Endothelial cell of umbilical vein (primary cell): Measurements from ENCODE around the gene ZNF316. TPM values are rescaled to one million over a fixed set of nuclear protein-coding genes. Genes with fewer than 3 reads are reported as not detected.

Source experiments
- BruUV-seq: library from RNA; stranded (reverse); fragments of 400-500 nt; replicated peaks from 2 replicates; lab custom pipeline; 2021; lab: Mats Ljungman, UMichigan
- CTCF ChIA-PET: fragments of 300-600, 350-600 bp; sonication (Branson Sonifier 250); formaldehyde crosslinking; loops from one replicate; lab custom pipeline; 2021; ENCODE audit warnings: antibody characterized with exemption, inconsistent platforms; lab: Charles Lee
- POLR2A ChIA-PET: fragments of 300-600, 350-600 bp; sonication (Branson Sonifier 250); formaldehyde crosslinking; loops from one replicate; lab custom pipeline; 2021; ENCODE audit warnings: antibody characterized with exemption, inconsistent platforms; lab: Charles Lee
- DNase-seq: peaks from one replicate; pipeline ENCODE4 v3.0.0-alpha.2; 2011; ENCODE audit warnings: low read depth, low spot score
- FAIRE-seq: peaks from 2 replicates; lab custom pipeline; 2011; peaks lifted over from hg19 to GRCh38; lab: Jason Lieb, UNC
- H2AFZ ChIP-seq: 2 replicates; pipeline ENCODE4 v1.6.0; 2012; ENCODE audit warnings: low read depth, low read length, control low read depth, inconsistent platforms
- H3K27ac ChIP-seq: 2 replicates; pipeline ENCODE4 v1.5.1; 2011; ENCODE audit warnings: low read depth, mild to moderate bottlenecking, control low read depth, low read length, moderate library complexity; ENCODE audit not compliant: insufficient read depth
- H3K27me3 ChIP-seq, 2 experiments: 2 replicates each; pipeline versions ENCODE4 v1.6.0 to v1.6.1; 2011; ENCODE audit warnings: low read length in 2 of 2, mixed read lengths in 1 of 2; ENCODE audit not compliant: control insufficient read depth in 2 of 2, insufficient read depth in 2 of 2
- H3K36me3 ChIP-seq, 2 experiments: 2 replicates in 1 of 2; 3 replicates in 1 of 2; pipeline ENCODE4 v1.5.1; 2011; ENCODE audit warnings: low read length in 2 of 2, mild to moderate bottlenecking in 1 of 2, moderate library complexity in 1 of 2; ENCODE audit not compliant: control insufficient read depth in 2 of 2, insufficient read depth in 2 of 2; ENCODE audit errors: extremely low read depth in 1 of 2
- H3K4me1 ChIP-seq: 3 replicates; pipeline ENCODE4 v1.5.1; 2011; ENCODE audit warnings: mild to moderate bottlenecking, low read length; ENCODE audit not compliant: control insufficient read depth, insufficient read depth; ENCODE audit errors: extremely low read depth
- H3K4me2 ChIP-seq: 2 replicates; pipeline ENCODE4 v1.6.1; 2011; ENCODE audit warnings: low read length, control low read depth, mixed read lengths; ENCODE audit not compliant: insufficient read depth
- H3K4me3 ChIP-seq, 3 experiments: fragments of 200-600 bp in 1 of 3; sonication (generic), shearing (Covaris generic) in 1 of 3; replicated peaks in 1 of 3; 2 replicates each; pipeline ENCODE4 v1.5.1; 2011 to 2016; ENCODE audit warnings: control low read depth in 3 of 3, low read length in 3 of 3, mild to moderate bottlenecking in 2 of 3, inconsistent platforms in 1 of 3, low read depth in 1 of 3, moderate library complexity in 1 of 3; ENCODE audit not compliant: insufficient read depth in 1 of 3
- H3K79me2 ChIP-seq: 2 replicates; pipeline ENCODE4 v1.6.0; 2012; ENCODE audit warnings: low read length, inconsistent platforms; ENCODE audit not compliant: control insufficient read depth, insufficient read depth
- H3K9ac ChIP-seq: replicated peaks from 2 replicates; pipeline ENCODE3; 2011; ENCODE audit warnings: low read length, control low read depth; ENCODE audit not compliant: insufficient read depth; ENCODE audit errors: extremely low read depth
- H3K9me1 ChIP-seq: replicated peaks from 3 replicates; pipeline ENCODE4 v1.6.0; 2011; ENCODE audit warnings: mild to moderate bottlenecking, low read length; ENCODE audit not compliant: control insufficient read depth, insufficient read depth; ENCODE audit errors: extremely low read depth
- H3K9me3 ChIP-seq: replicated peaks from 2 replicates; pipeline ENCODE4 v1.5.1; 2012; ENCODE audit warnings: low read length, inconsistent platforms; ENCODE audit not compliant: control insufficient read depth, insufficient read depth
- H4K20me1 ChIP-seq: replicated peaks from 2 replicates; pipeline ENCODE3; 2011; ENCODE audit warnings: mild to moderate bottlenecking, low read length; ENCODE audit not compliant: control insufficient read depth, insufficient read depth; ENCODE audit errors: extremely low read depth
- EZH2 ChIP-seq: IDR thresholded peaks from 2 replicates; pipeline ENCODE4 v1.6.1; 2012; ENCODE audit warnings: borderline replicate concordance, low read depth, mild to moderate bottlenecking, moderate library complexity, low read length, inconsistent platforms; ENCODE audit not compliant: severe bottlenecking
- FOS ChIP-seq: IDR thresholded peaks from 2 replicates; pipeline ENCODE4 v1.6.1; 2011; ENCODE audit warnings: mild to moderate bottlenecking, low read length, moderate library complexity, borderline replicate concordance; ENCODE audit not compliant: insufficient read depth
- GATA2 ChIP-seq: IDR thresholded peaks from 2 replicates; pipeline ENCODE4 v1.7.0; 2011; ENCODE audit warnings: low read depth, mild to moderate bottlenecking, moderate library complexity, mixed read lengths, low read length; ENCODE audit not compliant: insufficient read length, insufficient read depth
- MYC ChIP-seq: IDR thresholded peaks from one replicate; pipeline ENCODE4 v1.6.1; 2011; ENCODE audit warnings: mild to moderate bottlenecking, low read depth, low read length
- POLR2A ChIP-seq: IDR thresholded peaks from 2 replicates; pipeline ENCODE4 v1.6.1; 2012; ENCODE audit warnings: low read depth, mild to moderate bottlenecking, control low read depth, low read length
- POLR2AphosphoS5 ChIP-seq: IDR thresholded peaks from 2 replicates; pipeline ENCODE4 v1.6.1; 2012; ENCODE audit warnings: low read depth, mild to moderate bottlenecking, control low read depth, low read length, moderate library complexity; ENCODE audit not compliant: insufficient read depth
- dilution Hi-C: fragments of 300-500 bp; cut with MboI; formaldehyde crosslinking; loops from one replicate; pipeline ENCODE4 v1.15.0; 2019; ENCODE audit warnings: low sequenced_read_pairs; ENCODE audit not compliant: extremely low pct_ligation_motif_present
- intact Hi-C: fragments of 100-400 bp; cut with micrococcal nuclease; formaldehyde crosslinking; loops from one replicate; pipeline ENCODE4 v1.10.0; 2022
- polyA plus RNA-seq, 4 experiments: library from polyadenylated mRNA; depleted of rRNA in 3 of 4; stranded (reverse) in 3 of 4; unstranded in 1 of 4; fragments of >200 nt; gene quantifications; 2 replicates each; pipeline versions ENCODE4 v1.2.1 to v1.2.3, GENCODE V29; 2011 to 2012; ENCODE audit warnings: missing spikeins in 1 of 4
- total RNA-seq: library from RNA; stranded (reverse); gene quantifications from 2 replicates; pipeline ENCODE4 v1.2.3, GENCODE V29; 2021
- TF ChIP-seq, protein P1 (sequence below), 2 donors: IDR thresholded peaks; 1 replicate in 1 of 2; 2 replicates in 1 of 2; pipeline ENCODE4 v1.5.1; 2011; ENCODE audit warnings: low read length in 2 of 2, mild to moderate bottlenecking in 2 of 2, moderate library complexity in 2 of 2, control low read depth in 1 of 2, inconsistent platforms in 1 of 2, low read depth in 1 of 2; ENCODE audit not compliant: insufficient read depth in 1 of 2; ENCODE audit errors: extremely low read depth in 1 of 2
- TF ChIP-seq, protein P2 (sequence below): IDR thresholded peaks from 2 replicates; pipeline ENCODE4 v1.6.1; 2011; ENCODE audit not compliant: insufficient read depth, insufficient read length

The ZNF316 gene
- total and polyA plus RNA-seq, 2 donors (not counting 3 experiments of a cell fraction or from before 2014, with no cell fraction given), result 7.7 to 23.8 TPM

DNA sequence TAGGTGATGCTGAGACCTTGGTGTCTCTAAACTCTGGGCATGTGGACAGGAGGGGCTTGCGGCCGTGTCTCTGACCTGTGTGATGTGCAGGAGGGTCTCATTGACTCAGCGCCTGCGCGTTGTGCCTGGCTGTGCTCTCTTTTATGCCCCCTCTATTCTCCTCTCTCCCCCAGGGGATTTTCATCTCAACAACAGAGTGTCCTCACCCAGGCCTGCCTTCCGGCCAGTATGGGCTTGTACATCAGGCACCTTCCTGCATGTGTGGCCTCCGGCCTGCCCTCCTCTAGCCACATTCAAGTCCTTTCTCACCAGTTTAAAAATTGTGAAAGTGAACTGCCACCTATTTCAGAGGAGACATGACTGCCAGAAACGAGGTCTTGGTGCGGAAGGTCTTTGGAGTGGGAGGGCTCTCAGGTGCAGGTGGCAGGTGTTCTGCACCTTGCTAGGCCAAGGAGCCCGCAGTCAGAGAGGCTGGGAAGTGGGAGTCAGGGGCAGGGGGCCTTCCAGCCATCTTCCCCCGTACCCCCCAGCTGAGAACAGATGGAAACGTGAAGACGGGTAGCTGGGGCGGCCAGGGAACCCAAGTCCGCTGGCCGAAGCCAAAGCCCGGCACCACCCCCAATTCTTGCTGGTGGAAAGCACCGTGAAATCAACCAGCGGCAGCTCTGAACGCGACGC, 47.8 kb upstream of the ZNF316 start:
- no peak for DNase-seq
- Histone ChIP-seq H3K4me1 (peaks cover 12% of the 10 kb centered on the region), H3K27me3 (no peaks in the 10 kb centered on the region), H3K9me3 (no peaks in the 10 kb centered on the region), H3K4me2 (peak overlapping the region; percentile 5), H3K79me2 (peaks cover 13% of the 10 kb centered on the region), H3K9me1 (no peaks in the 10 kb centered on the region), H2AFZ (peak overlapping the region; percentile 41), H3K36me3 (peaks cover 1 to 11% of the 10 kb centered on the region in 2 experiments), H3K9ac (no peak overlapping the region), H4K20me1 (no peaks in the 10 kb centered on the region), H3K4me3 (peak overlapping the region in 1 of 3 experiments; percentile 11), H3K27ac (no peak overlapping the region)
- intact Hi-C loops (no loop called here), dilution Hi-C loops (no loop called here)
- CTCF ChIA-PET, result interaction anchor here (0.9 to 2.1 kb wide), 8 partner anchors 11 to 269 kb away, joined by 3 to 18 read pairs (median 6); partner anchors contain the start of gene ZDHHC4
- POLR2A ChIA-PET, result interaction anchor here (0.7 to 1.3 kb wide), 2 partner anchors 30 to 48 kb away, joined by 3 to 4 read pairs; partner anchors contain the start of gene ZNF316
- BruUV-seq, result no TSS peak
- no peak for TF ChIP-seq GATA2
- no peak for TF ChIP-seq MYC
- TF ChIP-seq POLR2A, result no peak
- TF ChIP-seq FOS, result no peak
- TF ChIP-seq, protein P1, sequence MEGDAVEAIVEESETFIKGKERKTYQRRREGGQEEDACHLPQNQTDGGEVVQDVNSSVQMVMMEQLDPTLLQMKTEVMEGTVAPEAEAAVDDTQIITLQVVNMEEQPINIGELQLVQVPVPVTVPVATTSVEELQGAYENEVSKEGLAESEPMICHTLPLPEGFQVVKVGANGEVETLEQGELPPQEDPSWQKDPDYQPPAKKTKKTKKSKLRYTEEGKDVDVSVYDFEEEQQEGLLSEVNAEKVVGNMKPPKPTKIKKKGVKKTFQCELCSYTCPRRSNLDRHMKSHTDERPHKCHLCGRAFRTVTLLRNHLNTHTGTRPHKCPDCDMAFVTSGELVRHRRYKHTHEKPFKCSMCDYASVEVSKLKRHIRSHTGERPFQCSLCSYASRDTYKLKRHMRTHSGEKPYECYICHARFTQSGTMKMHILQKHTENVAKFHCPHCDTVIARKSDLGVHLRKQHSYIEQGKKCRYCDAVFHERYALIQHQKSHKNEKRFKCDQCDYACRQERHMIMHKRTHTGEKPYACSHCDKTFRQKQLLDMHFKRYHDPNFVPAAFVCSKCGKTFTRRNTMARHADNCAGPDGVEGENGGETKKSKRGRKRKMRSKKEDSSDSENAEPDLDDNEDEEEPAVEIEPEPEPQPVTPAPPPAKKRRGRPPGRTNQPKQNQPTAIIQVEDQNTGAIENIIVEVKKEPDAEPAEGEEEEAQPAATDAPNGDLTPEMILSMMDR (IDR thresholded peaks at IDR 0.05; ENCODE audit: extremely low read depth in 1 of 2, insufficient read depth in 1 of 2, low read depth in 1 of 2, low read length in 2 of 2), result no peak
- TF ChIP-seq POLR2AphosphoS5, result no peak
- no peak for TF ChIP-seq EZH2
- TF ChIP-seq, protein P2, sequence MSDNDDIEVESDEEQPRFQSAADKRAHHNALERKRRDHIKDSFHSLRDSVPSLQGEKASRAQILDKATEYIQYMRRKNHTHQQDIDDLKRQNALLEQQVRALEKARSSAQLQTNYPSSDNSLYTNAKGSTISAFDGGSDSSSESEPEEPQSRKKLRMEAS, result no peak
- no peak for FAIRE-seq
